ENCODE data around the gene SLC9A9. TPM values are rescaled to one million over a fixed set of nuclear protein-coding genes. Genes with fewer than 3 reads are reported as not detected.

Gene SLC9A9
- total RNA-seq, 1 donor from 2014 or later: 11.4 TPM

DNA sequence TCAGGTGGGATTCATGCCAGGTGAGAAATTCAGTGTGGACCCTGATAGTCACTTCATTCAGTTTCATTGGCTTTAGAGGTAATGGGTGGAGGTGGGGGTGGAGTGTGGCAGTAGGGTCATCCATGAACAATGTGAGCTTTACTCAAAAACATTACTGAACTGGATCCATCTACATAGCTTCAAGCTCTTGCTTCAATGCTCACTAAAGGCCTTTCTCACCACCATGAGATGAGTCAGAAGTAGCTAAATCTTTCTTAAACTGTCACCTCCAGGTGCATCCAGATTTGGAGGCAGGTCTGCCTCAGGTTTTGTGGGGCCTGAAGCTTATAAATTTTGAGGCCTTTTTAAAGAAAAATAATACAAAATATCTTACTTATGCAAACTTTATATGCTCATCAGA is 365.1 kb downstream of the SLC9A9 start:
- Mint-ChIP-seq H3K27me3 (ENCODE audit: unreplicated experiment) (no peaks in the 10 kb centered on the region), H3K27ac (ENCODE audit: unreplicated experiment) (no peak overlapping the region), H3K4me3 (ENCODE audit: unreplicated experiment) (no peak overlapping the region), H3K36me3 (ENCODE audit: unreplicated experiment) (no peaks in the 10 kb centered on the region), H3K9me3 (ENCODE audit: unreplicated experiment) (no peaks in the 10 kb centered on the region), H3K4me1 (ENCODE audit: low read depth, unreplicated experiment) (no peaks in the 10 kb centered on the region)
- TF ChIP-seq, protein P1, sequence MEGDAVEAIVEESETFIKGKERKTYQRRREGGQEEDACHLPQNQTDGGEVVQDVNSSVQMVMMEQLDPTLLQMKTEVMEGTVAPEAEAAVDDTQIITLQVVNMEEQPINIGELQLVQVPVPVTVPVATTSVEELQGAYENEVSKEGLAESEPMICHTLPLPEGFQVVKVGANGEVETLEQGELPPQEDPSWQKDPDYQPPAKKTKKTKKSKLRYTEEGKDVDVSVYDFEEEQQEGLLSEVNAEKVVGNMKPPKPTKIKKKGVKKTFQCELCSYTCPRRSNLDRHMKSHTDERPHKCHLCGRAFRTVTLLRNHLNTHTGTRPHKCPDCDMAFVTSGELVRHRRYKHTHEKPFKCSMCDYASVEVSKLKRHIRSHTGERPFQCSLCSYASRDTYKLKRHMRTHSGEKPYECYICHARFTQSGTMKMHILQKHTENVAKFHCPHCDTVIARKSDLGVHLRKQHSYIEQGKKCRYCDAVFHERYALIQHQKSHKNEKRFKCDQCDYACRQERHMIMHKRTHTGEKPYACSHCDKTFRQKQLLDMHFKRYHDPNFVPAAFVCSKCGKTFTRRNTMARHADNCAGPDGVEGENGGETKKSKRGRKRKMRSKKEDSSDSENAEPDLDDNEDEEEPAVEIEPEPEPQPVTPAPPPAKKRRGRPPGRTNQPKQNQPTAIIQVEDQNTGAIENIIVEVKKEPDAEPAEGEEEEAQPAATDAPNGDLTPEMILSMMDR (IDR thresholded peaks at IDR 0.05; ENCODE audit: partially characterized antibody, unreplicated experiment): no peak
- DNase-seq: no peak

GRCh38 chr3:143482106-143483088 is 365.9 kb downstream of the SLC9A9 start:
- no peaks in the 10 kb centered on the region for H3K4me1 Mint-ChIP-seq (ENCODE audit: low read depth, unreplicated experiment)
- H3K9me3 Mint-ChIP-seq (ENCODE audit: unreplicated experiment): no peaks in the 10 kb centered on the region
- TF ChIP-seq, protein P1 (IDR thresholded peaks at IDR 0.05; ENCODE audit: partially characterized antibody, unreplicated experiment): no peak
- no peaks in the 10 kb centered on the region for H3K36me3 Mint-ChIP-seq (ENCODE audit: unreplicated experiment)
- DNase-seq: no peak
- H3K4me3 Mint-ChIP-seq (ENCODE audit: unreplicated experiment): no peak overlapping the region
- H3K27me3 Mint-ChIP-seq (ENCODE audit: unreplicated experiment): no peaks in the 10 kb centered on the region
- no peak overlapping the region for H3K27ac Mint-ChIP-seq (ENCODE audit: unreplicated experiment)

GRCh38 chr3:143480344-143480743 is 367.9 kb downstream of the SLC9A9 start:
- Mint-ChIP-seq H3K27ac (ENCODE audit: unreplicated experiment) (no peak overlapping the region), H3K4me3 (ENCODE audit: unreplicated experiment) (no peak overlapping the region), H3K36me3 (ENCODE audit: unreplicated experiment) (no peaks in the 10 kb centered on the region), H3K4me1 (ENCODE audit: low read depth, unreplicated experiment) (peaks cover 5% of the 10 kb centered on the region), H3K9me3 (ENCODE audit: unreplicated experiment) (no peaks in the 10 kb centered on the region), H3K27me3 (ENCODE audit: unreplicated experiment) (no peaks in the 10 kb centered on the region)
- TF ChIP-seq, protein P1 (IDR thresholded peaks at IDR 0.05; ENCODE audit: partially characterized antibody, unreplicated experiment): no peak
- no peak for DNase-seq

- no peaks in the 10 kb centered on the region for H3K9me3 Mint-ChIP-seq (ENCODE audit: unreplicated experiment)
- TF ChIP-seq, protein P1 (IDR thresholded peaks at IDR 0.05; ENCODE audit: partially characterized antibody, unreplicated experiment): no peak
Measured at GRCh38 chr3:143479727-143480126, 368.5 kb downstream of the SLC9A9 start.

DNA sequence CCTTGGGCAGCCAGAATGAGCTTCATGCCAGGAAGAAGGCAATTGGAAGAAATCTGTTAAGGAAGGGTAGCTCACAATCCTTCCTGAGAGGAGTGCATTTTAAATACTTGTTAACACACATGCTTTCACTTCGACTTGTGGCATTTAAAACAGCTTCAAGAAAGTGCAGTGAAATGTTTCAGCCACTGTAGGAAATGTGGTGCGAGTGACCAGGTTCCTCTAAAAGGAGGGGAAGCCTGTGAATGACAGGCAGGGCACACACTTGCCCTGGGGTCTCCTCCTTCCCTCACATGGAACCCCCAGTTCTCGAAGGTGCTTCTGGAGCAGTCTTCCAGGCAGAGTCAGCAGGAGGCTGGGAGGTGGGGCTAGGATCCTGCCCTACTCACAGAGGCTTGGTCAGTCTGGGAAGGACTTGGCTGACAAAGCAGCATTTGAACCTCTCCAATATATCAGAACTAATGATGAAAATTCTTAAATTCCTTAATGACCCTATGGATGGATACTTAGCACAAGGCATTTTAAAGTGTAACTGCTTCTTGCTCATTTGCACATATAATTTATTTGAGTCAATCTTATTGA is 370.1 kb downstream of the SLC9A9 start:
- Mint-ChIP-seq H3K27ac (ENCODE audit: unreplicated experiment) (no peak overlapping the region), H3K27me3 (ENCODE audit: unreplicated experiment) (no peaks in the 10 kb centered on the region), H3K9me3 (ENCODE audit: unreplicated experiment) (no peaks in the 10 kb centered on the region), H3K4me1 (ENCODE audit: low read depth, unreplicated experiment) (peaks cover 5% of the 10 kb centered on the region), H3K36me3 (ENCODE audit: unreplicated experiment) (no peaks in the 10 kb centered on the region), H3K4me3 (ENCODE audit: unreplicated experiment) (no peak overlapping the region)
- no peak for DNase-seq
- TF ChIP-seq, protein P1 (IDR thresholded peaks at IDR 0.05; ENCODE audit: partially characterized antibody, unreplicated experiment): no peak

More at GRCh38 chr3:143479727-143480126, 368.5 kb downstream of the SLC9A9 start:
- no peak for DNase-seq
- Mint-ChIP-seq H3K36me3 (ENCODE audit: unreplicated experiment) (no peaks in the 10 kb centered on the region), H3K27me3 (ENCODE audit: unreplicated experiment) (no peaks in the 10 kb centered on the region), H3K27ac (ENCODE audit: unreplicated experiment) (no peak overlapping the region), H3K4me3 (ENCODE audit: unreplicated experiment) (no peak overlapping the region), H3K4me1 (ENCODE audit: low read depth, unreplicated experiment) (peaks cover 5% of the 10 kb centered on the region)

All from glutamatergic neuron (in vitro differentiated cells).